Stimulated activated naive CD8-positive, alpha-beta T cell treated with anti-CD3 and anti-CD28 coated beads, Interleukin-15, Interleukin-2, amounts not matched to agents 100 U/mL and 50 U/mL, for 24 hours (primary cell): Measurements from ENCODE around the gene THRB.

Experiments
- ATAC-seq: fragments of 150-1000 bp; cut with Tn5 transposase; one replicate; pipeline ENCODE4 v1.10.0; 2021
- DNase-seq: peaks from one replicate; pipeline ENCODE4 v3.0.0; 2021

The THRB gene

DNA sequence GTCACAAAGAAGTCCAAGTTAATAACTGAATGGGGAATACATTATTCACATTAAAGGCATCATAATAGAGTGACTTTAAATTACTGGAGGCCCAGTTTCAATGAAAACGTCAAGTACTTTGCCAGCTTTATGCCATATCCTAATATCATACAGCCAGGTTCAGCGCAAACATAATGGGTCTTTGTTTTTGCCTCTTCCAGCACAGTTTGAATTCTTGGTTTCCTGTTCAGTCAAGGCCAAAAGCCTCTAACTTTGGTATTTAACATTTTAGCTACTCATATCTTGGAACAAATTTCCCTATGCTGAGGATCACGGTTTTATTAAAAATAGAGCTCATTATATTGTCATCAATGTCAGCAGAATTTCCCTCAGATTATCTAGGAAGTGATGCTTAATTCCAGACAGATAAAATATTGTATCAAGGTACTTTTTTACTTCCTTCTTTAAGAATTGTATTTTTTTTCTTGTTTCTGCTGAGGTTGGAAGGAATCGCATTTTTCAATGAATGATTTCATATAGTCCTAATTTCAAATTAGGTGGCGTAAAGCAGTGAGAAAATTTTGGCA lies 269.2 kb downstream of the THRB start:
- ATAC-seq (no peak), DNase-seq (no peak)

- ATAC-seq (no peak), DNase-seq (no peak)
These were observed 269.8 kb downstream of the THRB start for GRCh38 chr3:24224666-24225384.

- DNase-seq (no peak), ATAC-seq (no peak)
These were observed 272.4 kb downstream of the THRB start for GRCh38 chr3:24222165-24222805.

DNA sequence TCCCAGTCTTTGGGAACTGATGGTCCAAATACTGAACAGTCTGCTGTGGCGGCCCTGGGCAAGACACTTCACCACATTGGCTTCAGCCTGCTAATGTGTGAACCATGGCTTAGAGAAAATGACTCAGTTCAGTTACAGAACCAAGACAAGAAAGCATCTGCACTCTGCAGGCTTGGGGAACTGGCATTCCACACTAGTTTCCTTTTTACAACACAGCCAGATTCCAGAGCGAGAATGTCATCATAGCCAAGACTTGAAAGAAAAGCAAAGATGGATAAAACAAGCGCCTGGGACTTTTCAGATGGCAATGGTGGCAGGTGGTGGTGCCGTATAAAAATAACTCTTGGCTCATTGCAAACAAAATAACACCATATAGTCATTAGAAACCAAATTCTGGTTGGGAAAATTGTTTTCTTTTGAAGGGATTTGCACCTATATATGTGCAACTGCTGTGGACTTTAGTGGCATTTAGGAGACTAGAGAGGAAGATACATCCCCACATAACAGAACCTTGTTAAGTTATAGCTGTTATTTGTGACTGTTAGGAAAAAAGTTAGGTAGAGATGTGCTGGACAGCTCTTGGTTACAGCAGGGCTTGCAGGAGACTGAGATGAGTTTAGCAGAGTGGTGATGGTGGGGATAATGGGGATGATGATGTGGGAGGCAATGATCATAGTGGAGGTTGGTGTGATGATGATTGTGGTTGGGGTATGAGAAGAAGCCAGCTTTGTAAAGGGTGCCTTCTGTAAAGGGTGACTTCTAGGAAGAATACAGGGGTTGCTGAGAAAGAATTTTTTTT lies 273.6 kb downstream of the THRB start:
- ATAC-seq = no peak
- DNase-seq = no peak

GRCh38 chr3:24215502-24215901 lies 279.1 kb downstream of the THRB start:
- no peak for DNase-seq
- ATAC-seq = no peak

DNA sequence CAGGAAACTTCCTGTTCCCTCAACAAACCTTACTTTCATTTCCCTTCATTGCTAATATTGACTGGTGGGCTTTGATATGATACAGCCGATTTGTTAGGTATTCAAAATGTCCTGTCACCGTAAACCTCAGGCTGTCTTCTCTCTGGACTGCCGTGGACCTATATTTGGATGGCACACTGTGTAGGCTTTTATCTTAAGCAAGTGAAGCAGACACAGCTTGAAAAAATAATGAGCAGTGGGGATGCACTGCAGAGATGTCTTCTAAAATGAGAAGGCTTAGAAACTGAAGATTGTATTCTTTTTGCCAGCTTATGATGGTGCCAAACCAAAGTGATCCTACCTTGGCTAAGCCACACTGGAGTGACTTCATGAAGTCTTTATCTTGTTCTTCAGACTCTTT lies 283.3 kb downstream of the THRB start:
- no peak for ATAC-seq

DNA sequence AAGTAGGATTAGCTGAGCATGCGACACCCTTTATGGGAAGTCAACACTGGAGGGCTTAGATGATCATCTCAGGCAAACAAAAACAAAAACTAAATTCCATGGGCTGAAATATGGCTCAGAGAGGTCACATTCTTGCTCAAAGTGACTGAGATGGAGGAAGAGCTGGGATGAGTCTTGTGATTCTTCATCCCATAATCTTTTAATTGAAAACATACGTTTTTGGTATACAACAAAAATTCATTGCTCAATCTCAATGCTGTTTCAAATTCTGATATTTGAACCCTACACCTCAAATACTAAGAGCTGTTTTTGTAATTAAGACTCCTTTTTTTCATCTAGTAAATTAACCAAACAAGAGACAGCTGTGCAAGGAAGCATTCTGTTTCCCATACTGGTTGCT lies 292.6 kb downstream of the THRB start:
- ATAC-seq (no peak), DNase-seq (no peak)

More for the DNA sequence above, 283.3 kb downstream of the THRB start:
- no peak for DNase-seq

GRCh38 chr3:24201301-24201700 lies 293.3 kb downstream of the THRB start:
- DNase-seq (no peak), ATAC-seq (no peak)

GRCh38 chr3:24199775-24200247 lies 294.8 kb downstream of the THRB start:
- DNase-seq = no peak
- ATAC-seq = no peak

DNA sequence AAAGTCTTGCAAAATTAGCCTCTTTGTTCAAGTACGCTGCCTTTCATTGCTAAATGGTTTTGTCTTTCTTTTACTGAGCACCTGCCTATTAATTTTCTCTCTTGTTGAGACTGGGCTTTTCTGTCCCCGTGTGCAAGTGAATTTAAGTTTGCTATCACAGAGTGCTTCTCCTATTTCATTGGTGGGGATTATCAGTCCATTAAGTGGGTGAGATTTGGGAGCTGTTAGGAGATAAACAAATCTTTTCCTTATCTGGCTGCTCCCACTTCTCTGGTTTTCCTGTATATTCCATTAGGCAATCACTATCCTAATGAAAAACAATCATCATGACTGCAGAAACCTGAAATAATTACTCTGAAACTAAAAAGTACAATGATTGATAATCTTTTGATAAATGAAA lies 295.4 kb downstream of the THRB start:
- DNase-seq (no peak), ATAC-seq (no peak)

- DNase-seq = no peak
- ATAC-seq = no peak
These were observed 295.9 kb downstream of the THRB start for GRCh38 chr3:24198728-24199127.

- no peak for DNase-seq
- ATAC-seq = no peak
These were observed 296.8 kb downstream of the THRB start for GRCh38 chr3:24197809-24198208.

- DNase-seq = no peak
- ATAC-seq = no peak
These were observed 298.1 kb downstream of the THRB start for GRCh38 chr3:24196526-24196925.

GRCh38 chr3:24195504-24196230 lies 299.0 kb downstream of the THRB start:
- ATAC-seq (no peak), DNase-seq (no peak)

DNA sequence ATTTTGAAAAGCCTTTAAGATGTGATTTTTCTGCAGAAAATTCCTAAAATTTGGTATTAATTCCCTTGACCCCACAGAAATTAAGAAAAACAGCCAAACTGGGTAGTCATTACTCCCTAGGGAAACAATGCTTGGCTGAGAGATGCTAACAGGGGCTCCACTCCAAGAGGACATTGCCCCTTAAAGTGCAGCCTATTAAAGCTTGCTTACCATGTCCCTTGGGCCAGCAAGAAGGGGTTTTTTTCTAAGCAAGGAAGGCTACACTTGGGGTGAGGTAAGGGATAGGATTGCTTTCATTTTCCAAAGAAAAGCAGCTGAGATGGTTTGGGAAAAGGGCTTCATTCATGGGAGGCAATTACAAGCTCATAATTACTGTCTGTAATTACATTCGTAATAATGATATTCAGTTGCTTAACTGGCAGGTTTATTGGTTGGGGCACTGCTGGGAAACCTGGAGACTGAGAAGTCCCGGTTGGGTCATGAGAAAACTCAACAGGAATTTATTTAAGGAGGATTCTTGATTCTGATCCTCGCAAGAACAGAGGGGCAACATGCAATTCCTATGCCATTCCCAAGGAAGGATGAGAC lies 302.1 kb downstream of the THRB start:
- no peak for DNase-seq
- ATAC-seq = no peak

GRCh38 chr3:24191801-24192403 lies 302.7 kb downstream of the THRB start:
- ATAC-seq (no peak), DNase-seq (no peak)

DNA sequence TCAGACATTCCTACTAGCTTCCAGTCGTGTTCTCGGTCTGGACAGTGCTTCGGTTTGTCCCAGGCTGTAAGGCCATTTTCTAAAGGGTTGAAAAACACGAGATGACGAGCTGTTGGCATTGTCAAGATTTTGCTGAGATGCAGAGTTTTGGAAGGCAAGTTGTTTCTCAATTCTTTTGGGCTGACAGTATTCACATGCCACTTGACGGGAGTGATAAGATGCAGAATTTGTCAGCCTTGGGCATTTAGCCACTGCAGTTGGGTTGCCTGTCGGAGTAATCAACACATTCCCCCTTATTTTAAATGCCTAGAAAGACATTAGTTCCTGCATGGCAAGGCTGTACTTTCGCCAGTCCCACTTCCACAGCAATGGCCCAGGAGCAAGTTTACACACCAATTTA lies 304.4 kb downstream of the THRB start:
- ATAC-seq (no peak), DNase-seq (no peak)

GRCh38 chr3:24185738-24186384 lies 308.8 kb downstream of the THRB start:
- peak; percentile 25 for DNase-seq
- peak; percentile 61 for ATAC-seq

DNA sequence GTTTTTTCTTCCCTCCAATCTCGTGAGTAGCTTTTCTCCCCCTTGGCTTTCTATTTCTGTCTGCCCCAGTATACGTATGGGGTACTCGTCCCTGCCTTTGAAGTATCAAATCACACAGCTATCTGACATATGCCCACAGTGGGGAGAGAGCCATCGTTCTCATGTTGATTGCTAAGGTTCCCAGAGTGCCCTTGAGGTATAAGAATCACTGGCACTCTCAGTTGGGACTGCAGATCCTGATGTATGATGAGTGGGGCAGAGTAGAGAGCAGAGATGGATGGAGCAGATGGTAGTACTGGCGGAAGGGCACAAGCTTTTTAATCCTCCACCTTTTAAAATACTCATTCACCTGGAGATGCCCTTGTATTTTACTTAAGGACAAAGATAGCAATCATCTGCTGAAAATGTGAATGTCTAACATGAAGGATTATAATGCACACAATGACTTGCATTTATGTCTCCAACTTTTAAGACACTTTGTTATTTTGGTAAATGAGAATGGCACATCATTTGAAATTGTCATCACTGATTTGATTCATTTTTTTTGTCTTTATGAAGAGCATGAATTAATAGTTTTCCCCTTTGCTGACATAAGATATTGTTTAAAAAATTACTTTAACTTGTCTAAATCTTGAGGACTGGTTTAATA lies 310.0 kb downstream of the THRB start:
- DNase-seq = no peak

GRCh38 chr3:24182756-24183155 lies 311.9 kb downstream of the THRB start:
- ATAC-seq = no peak
- no peak for DNase-seq

More for the DNA sequence above, 310.0 kb downstream of the THRB start:
- ATAC-seq = no peak
